Activated CD4-positive, alpha-beta T cell treated with anti-CD3 and anti-CD28 coated beads, Interleukin-2, amount 50 U/mL, for 1 hour (primary cell): ENCODE results near the gene MICU2.
"Not testable (repeated sequence)": the region's sequence is repeated elsewhere in the genome, so short reads cannot be mapped to it uniquely, and the experiment has no call there.

ENCODE experiments used
- DNase-seq: peaks from one replicate; pipeline ENCODE4 v3.0.0-alpha.2; 2020

MICU2 gene

DNA sequence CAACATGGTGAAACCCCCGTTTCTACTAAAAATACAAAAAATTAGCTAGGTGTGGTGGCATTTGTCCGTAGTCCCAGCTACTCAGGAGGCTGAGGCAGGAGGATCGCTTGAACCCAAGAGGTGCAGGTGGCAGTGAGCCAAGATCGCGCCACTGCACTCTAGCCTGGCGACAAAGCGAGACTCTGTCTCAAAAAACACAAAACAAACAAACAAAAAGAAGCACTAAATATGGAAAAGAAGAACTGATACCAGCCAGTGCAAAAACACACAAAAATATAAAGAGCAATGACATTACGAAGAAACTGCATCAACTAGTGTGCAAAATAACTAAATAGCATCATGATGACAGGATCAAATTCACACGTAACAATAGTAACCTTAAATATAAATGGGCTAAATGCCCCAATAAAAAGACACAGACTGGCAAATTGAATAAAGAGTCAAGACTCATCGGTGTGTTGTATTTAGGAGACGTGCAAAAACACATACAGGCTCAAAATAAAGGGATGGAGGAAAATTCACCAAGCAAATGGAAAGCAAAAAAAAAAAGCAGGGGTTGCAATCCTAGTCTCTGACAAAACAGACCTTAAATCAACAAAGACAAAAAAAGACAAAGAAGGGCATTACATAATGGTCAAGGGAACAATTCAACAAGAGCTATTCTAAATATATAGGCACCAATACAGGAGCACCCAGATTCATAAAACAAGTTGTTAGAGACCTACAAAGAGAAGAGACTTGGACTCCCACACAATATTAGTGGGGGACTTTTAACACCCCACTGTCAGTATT is 13.1 kb downstream of the MICU2 start:
- DNase-seq, result not testable (repeated sequence)

DNA sequence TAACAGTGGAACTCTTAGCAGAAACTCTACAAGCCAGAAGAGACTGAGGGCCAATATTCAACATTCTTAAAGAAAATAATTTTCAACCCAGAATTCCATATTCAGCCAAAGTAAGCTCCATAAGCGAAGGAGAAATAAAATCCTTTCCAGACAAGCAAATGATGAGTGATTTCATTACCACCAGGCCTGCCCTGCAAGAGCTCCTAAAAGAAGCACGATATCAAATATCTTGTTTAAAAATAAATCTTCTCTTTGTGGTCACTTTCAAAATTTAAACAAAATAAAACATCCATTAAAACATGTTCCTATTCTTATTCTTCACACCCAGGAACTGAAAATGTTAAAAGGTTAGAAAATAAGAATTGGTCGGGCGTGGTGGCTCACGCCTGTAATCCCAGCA is 13.7 kb downstream of the MICU2 start:
- DNase-seq, result no peak

GRCh38 chr13:21589510-21589909 is 14.5 kb downstream of the MICU2 start:
- not testable (repeated sequence) for DNase-seq

- not testable (repeated sequence) for DNase-seq
These were observed 15.6 kb downstream of the MICU2 start for GRCh38 chr13:21588411-21588810.

- no peak for DNase-seq
These were observed 18.9 kb downstream of the MICU2 start for GRCh38 chr13:21584973-21585592.

DNA sequence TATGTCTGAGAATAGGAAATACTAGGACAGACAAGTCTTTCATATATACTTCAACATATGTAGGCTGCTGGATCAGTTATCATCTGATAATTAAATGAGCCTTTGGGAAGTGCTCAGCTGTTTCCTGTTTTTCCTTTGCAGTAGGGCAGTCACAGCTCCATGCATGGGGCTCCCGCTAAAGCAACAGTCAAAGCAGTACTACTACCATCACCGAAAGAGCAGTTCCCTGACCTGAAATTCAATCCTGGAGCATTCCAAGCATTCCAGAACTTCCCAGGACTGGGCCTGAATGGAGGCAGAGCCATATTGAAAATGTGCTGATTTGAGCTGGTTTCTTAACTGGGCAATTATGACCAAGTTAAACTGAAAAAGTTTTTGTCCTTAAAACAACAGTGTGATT is 20.5 kb downstream of the MICU2 start:
- no peak for DNase-seq

DNA sequence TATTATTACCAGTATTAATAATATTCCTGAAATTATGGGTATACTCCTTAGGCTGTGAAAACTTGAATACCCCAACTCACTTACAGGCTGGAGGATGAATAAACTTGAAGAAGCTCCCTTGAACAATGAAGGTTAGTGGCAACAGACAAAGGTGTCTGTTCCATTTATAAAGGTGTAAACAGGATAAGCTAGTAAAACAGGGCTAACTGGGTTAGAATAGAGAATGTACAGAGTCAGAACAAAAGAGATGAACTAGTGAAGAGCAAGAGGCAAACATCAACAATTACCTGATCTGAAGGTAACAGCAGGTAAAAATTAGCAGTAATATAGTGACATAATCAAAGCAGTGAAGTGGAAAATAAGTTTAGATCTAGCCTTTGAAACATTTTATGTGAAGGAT is 23.2 kb downstream of the MICU2 start:
- no peak for DNase-seq

DNA sequence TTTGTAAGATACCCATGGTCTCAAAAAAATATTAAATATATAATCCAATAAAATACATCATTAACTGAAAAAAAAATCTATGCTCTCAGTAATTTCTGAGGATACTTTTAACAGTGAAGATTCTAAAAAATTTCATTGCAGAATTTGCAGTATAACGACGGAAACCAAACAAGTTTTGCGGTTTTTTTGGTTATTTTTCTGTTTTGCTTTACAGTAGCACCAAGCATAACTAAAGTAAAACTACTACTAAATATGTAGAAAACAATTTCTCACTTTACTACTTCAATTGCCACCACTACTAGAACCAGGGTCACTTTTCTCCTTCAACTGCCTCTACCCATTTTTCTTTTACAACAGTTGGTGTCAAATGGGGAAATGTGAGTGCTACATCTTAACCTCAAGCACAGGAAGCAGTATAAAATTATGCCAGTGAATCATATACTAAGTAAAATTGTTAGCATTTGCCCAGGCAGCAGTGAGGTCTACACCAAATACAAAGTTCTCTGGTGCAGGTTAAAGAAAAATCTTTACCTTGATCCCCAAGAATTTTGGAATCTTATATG is 24.1 kb downstream of the MICU2 start:
- no peak for DNase-seq

DNA sequence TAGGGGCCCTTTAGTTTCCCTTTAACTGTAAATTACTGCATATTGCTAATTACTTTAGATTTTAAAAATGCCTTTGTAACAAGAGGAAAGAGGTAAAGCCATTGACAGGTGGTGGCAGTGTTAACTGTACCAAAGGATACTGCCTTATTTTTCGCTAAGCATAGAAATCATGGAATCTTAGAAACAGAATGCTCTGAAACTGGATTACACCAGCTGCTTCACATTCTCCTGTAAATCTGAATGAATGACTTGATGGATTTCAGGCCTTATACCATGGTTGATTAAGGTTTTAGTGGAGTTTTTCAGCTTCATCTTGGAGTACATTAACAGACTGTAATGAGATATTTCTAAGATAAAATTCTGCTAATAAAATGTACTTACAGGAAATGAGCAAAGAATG is 25.2 kb downstream of the MICU2 start:
- no peak for DNase-seq

DNA sequence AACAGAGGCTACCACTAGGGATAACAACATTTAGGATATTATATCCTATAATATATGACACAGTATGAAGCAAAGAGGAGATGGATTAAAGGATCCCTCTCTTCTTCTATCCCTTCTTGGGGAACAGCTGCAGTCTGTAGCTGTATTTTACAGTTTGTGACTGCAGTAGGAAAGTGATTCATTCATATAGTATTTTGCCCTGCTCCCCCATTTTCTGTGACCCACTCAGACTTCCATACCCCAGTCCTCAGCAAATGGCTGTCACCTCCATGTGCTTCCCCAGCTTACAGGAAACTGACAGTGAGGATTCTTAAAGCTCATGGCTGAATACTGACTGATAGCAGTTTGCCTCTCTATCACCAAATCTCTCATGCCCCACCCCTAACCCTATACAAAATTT is 27.5 kb downstream of the MICU2 start:
- no peak for DNase-seq

GRCh38 chr13:21573920-21574712 is 29.9 kb downstream of the MICU2 start:
- DNase-seq, result no peak

DNA sequence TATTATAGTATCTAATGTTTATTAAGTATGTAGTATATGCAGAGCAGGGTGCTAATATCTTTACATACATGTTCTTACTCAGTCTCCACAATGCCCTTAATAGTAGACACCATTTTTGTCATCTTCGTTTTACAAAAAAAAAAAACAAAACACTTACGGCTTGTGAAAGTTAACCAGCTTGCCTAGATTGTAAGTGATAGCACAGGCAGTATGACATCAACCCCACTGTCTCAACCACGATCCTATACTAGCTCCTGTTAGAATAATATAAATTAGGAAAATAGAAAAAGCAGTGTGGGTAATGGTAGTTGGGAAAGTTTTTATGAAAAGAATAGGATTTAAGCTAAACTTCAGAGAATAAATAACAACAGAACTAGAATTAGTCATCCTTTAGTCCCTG is 34.3 kb downstream of the MICU2 start:
- DNase-seq, result no peak

GRCh38 chr13:21568854-21569253 is 35.1 kb downstream of the MICU2 start:
- DNase-seq, result no peak

GRCh38 chr13:21567714-21568113 is 36.3 kb downstream of the MICU2 start:
- no peak for DNase-seq

DNA sequence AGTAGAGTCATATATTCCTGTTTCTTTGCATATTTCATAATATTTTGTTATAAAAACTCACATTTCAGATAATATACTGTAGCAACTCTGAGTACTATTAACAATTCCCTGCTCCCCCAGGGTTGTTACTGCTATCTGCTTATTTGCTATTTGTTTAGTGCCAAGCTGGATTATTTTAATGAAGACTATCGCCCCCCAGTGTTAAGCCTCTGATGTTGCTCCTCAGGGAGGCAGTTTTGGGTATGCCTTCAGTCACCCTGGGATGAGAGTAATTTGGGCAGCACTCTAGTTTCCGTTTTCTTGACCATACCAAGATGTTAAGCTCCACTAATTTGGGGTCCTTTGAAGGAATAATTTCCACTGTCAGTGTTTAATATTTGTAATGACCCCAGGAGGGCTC is 46.0 kb downstream of the MICU2 start:
- no peak for DNase-seq

- no peak for DNase-seq
These were observed 47.9 kb downstream of the MICU2 start for GRCh38 chr13:21556051-21556450.

GRCh38 chr13:21553261-21553660 is 50.7 kb downstream of the MICU2 start:
- DNase-seq, result not testable (repeated sequence)

DNA sequence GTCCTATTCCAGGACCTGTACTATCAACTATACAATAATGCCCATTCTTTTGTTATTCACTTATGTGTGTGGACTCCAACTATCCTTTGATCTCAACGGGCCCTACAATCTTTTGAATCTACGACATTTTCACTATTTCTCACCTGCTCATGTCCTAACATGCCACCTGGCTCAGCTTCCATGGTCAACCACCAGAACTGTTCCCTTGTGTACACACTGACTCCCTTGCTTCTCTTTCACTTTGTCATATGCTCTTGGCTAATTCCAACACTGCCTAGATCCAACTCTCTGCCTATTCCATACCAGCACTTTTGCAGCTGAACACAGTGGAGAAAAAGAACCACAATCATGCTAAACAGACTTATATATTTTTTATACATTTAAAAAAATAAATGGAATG is 53.1 kb downstream of the MICU2 start:
- DNase-seq, result no peak

GRCh38 chr13:21549633-21550032 is 54.3 kb downstream of the MICU2 start:
- no peak for DNase-seq

- DNase-seq, result no peak
These were observed 55.4 kb downstream of the MICU2 start for GRCh38 chr13:21548577-21548976.

DNA sequence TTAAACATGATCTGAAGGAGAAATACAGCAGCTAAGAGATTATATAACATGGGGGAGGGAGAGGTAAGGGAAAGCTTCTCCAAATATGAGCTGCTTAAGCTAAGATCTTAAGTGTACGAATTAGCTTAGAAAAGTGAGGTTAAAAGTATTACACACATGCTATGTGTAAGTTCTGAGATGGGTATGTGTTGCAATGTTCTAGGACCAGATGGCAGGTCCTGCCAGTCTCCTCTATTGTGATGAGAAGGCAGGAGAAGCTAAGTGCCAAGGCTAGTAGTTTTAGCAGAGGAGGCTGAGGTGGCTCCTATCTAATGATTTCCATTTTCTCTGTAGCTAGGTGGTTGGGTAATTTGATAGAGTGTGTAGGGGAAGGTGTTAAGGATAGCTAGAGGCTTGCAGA is 57.6 kb downstream of the MICU2 start:
- no peak for DNase-seq

DNA sequence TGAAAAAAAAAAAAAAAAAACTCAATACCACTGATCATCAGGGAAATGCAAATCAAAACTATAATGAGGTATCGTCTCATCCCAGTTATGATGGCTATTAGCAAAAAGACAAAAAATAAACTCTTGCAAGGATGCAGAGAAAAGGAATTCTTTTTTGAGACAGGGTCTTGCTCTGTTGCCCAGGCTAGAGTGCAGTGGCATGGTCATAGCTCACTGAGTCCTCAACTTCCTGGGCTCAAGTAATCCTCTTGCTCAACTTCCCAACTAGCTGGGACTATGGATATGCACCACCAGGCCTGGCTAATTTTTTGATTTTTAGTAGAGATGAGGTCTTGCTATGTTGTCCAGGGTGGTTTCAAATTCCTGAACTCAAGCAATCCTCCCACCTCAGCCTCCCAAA is 59.5 kb downstream of the MICU2 start:
- DNase-seq, result no peak

DNA sequence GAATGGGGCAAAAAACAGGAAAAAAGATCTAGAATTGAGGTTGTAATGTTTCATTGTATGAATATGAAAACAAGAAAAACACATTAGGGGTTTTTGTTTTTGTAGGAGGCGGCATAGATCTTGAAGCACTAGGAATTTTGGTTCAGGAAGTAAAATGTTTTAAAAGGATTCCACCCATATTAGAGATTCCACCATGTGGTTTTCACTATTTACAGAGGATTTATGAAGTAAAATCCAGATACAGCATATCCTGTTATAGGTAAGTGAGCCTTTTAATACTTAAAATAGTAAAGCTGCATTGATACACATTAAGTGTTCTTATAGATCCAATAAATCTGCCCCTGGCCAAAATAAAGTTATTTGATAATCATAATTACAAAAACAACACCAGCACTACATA is 61.4 kb downstream of the MICU2 start:
- DNase-seq, result no peak

- DNase-seq, result no peak
These were observed 62.0 kb downstream of the MICU2 start for GRCh38 chr13:21541980-21542379.
